Amniotic epithelial cell (primary cell): ENCODE results near the gene C8G.

Experiments used
- DNase-seq: peaks from one replicate; pipeline ENCODE4 v3.0.0-alpha.2; 2010; ENCODE audit warnings: low read depth

C8G gene

GRCh38 chr9:136944519-136945332 lies at the start of gene C8G, which contains the start of gene FBXW5:
TSS of gene C8G (plus strand) at chr9:136945243. CDS start at chr9:136945321, 78 bp downstream.
TSS of gene FBXW5 (minus strand) at chr9:136944738. CDS start at chr9:136944083, 655 bp downstream.
- DNase-seq, result peak; percentile 80

GRCh38 chr9:136896027-136896426 lies 49.0 kb upstream of the C8G start:
- DNase-seq, result no peak

DNA sequence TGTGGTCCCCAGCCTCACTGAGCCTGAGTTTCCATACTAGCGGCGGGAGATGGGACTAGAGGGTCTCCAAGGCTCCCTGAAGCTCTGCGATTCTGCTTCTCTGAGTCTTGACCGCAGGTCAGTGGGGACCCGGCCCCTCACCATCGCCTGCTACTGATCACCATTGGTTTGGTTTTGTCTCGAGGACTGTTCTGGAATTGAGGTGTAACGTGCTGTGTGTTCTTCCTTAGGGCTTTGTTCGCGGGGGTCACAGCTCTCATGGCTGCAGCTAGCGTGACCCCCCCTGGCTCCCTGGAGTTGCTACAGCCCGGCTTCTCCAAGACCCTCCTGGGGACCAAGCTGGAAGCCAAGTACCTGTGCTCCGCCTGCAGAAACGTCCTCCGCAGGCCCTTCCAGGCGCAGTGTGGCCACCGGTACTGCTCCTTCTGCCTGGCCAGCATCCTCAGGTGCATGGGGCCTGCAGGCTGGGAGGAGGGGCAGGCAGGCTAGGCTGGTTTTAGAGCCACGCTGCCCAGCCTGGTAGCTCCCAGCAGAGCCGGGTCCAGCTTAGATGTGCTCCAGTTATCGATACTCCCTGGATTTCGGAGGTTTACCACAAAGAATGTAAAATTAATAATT lies 46.5 kb upstream of the C8G start:
- DNase-seq, result no peak

DNA sequence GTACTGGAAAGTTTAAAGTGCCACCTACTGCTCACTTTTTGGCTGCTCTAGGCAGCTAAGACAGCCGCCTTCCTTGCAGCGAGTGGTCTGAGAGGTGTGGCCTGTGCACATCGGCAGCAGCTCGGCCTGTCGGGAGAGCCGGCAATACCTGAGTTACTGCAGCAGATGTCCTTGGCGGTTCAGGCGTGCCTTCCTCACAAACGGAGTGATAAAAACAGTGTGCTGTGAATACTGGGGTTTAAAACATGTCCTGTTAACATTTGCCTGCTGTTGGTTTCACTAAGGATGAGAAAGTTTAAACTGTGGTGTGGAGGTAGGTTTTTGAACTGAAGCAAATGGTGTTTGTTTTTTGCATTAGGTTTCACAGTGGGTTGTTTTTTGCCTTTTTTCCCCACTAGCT lies 45.8 kb upstream of the C8G start:
- peak; percentile 26 for DNase-seq

DNA sequence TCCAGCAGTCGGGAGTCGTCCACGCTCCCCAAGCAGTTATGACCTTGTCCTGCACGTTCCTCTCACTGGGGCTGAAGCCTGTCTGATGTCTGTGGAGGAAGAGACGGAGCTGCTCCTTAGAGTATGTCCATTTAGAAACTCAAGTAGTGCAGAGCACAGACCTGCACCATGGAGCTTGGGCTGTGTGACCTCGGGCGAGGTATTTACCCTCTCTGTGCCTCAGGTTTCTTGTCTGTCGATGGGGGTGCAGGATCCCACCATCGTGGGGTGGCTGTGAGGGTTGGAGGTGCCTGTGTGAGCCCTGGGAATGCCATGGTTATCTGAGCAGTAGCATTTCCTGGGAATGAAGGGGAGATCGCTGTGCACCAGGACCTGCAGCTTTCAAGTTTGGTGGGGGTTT lies 44.5 kb upstream of the C8G start:
- no peak for DNase-seq

DNA sequence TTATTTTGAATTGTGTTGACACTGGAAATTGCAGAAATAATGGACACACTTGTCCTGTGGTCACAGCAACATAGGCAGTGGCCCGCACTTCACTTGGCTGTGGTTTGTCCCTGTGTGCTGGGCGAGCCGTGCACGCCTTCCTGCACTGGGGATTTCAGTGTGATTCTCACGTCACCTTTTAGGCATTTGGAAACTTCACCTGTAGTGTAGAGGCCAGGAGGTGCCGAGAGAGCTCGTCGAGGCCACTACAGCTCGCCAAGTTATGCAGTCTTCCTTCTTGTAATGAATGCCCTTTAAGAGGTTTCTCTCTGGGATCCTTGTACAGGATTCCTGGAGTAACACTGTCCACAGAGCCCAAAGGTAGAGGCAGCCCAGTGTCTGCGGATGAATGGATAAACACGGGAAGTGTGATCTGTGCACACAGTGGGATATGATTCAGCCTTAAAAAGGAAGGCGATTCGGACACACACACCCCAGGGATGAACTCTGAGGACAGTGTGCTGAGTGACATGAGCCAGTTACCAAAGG lies 44.0 kb upstream of the C8G start:
- no peak for DNase-seq

GRCh38 chr9:136901516-136902258 lies 43.4 kb upstream of the C8G start:
- peak; percentile 12 for DNase-seq

DNA sequence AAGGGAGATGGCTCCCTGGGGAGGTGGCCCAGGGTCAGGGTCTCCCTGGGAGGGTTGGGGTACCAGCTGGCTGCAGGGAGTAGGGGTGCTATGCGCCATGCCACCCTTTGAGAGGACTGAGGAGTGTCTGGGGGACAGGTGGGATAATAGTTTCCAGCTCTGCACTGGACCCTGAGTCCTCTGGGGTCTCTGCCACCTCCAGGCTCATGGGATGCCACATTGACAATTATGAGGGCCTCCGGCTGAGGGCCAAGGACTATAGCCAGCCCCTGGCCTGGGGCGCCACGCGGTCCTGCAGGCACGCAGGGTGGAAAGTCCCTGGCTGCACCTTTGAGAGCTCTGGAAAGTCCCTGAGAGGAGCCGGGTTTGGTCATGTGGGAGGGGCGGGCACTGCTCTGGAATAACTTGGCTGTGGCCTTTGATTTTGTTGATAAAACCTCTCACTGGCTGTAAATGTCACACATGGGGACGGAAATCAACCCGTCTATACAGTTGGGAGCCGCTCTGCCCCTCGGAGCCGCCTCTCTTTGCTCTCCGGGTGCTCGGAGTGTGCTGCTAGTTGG lies 42.7 kb upstream of the C8G start:
- DNase-seq, result no peak

DNA sequence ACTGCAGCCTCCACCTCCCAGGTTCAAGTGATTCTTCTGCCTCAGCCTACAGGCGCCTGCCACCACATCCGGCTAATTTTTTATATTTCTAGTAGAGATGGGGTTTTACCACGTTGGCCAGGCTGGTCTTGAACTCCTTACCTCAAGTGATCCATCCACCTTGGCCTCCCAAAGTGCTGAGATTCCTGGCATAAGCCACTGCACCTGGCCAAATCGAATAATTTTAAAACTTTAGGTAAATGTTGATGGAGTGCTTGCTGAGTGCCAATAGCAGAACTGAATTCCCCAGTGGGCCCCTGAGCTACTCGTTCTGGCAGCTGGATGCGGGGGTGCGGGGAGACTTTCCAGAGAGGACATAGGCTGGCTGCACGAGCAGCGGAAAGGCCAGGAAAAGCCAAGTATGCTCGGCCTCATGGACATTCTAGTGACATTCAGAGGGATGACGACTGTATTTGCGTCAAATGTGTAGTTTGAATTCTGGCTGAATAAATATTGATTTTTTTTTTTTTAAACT lies 41.9 kb upstream of the C8G start:
- DNase-seq, result no peak

GRCh38 chr9:136906266-136906665 lies 38.8 kb upstream of the C8G start:
- no peak for DNase-seq

DNA sequence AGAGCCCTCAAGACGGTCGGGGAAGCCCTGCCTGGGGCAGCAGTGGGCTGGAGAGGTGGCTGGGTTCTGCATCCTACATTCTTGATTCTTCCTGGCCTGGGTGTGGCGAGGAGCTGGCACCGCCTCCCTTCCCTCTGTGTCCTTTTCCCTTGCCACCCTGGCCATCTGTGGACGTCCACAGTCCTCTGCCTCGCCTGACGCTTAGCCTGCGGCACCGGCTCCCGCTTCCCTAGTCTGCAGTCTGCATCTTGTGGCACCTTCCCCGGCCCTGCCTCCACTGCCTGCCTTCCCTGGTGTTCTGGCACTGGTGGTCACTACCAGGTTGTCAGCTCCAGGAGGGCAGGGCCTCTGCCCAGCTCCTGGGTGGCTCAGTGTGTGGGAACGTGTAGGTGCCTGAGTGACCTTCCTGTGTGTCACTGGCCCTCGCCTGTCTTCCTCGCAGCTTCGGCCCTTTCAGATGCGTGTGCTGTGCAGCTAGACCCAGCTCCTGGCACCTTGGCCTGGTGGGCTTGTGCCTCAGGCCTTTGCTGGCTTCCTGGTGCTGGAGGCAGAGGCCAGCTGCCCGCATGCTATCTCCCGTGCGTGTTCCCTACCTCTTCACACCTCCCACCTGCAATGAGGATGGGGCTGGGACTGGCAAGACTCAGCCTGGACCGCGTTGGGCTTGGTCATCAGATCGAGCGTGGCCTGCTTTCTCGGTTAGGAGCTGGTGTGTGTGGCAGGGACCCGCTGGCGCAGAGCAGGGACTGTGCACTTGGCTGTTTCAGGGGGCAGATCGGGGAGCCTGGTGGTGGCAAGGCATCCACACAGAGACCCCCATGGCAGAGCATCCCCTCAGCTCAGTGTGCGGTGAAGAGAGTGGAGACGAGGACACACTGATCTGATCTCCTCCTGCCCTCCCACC lies 37.8 kb upstream of the C8G start:
- DNase-seq, result no peak

GRCh38 chr9:136910197-136910900 lies 34.7 kb upstream of the C8G start:
- no peak for DNase-seq

GRCh38 chr9:136910901-136911245 lies 34.2 kb upstream of the C8G start:
- DNase-seq, result no peak

DNA sequence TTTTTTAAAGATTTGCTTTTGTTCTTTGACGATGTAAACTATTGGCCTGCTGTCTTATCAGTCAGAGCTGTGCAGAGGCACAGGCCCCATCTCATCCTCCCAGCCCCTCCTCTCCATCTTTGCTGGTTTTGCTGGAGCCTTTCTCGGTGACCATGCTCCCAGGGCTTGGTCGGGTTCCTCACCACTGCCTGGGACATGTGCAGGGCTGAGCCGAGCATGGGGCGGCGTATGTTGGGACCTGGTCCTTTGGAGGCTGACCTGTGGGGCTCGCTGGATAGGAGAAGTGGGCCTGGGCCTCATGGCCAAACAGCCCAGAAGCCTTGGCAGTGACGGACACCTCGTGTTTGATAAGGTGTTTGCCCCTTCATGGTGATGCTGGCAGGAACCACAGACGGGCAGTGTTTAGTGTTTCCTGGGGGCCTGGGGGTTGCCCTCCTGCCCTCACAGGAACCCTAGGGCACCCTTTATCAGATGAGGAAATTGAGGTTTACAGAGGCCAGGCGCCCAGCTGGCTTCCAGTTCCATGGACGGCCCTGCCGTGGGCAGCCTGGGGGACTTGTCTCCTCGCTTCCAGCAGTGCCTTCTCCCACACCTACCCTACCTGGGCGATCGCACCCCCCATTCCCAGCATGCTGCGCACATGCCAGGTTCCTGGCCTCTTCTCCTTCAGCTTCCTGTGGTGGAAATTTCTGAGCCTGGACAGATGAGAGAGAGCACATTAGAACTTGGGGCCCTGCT lies 31.2 kb upstream of the C8G start:
- DNase-seq, result no peak

GRCh38 chr9:136915632-136916329 lies 29.3 kb upstream of the C8G start:
- no peak for DNase-seq

GRCh38 chr9:136916330-136917184 lies 28.5 kb upstream of the C8G start:
- DNase-seq, result no peak

GRCh38 chr9:136917902-136918301 lies 27.1 kb upstream of the C8G start:
- DNase-seq, result no peak

- DNase-seq, result no peak
Measured at GRCh38 chr9:136920069-136920468, 25.0 kb upstream of the C8G start.
